Measurements from ENCODE around the gene CASP8. TPM values are rescaled to one million over a fixed set of nuclear protein-coding genes. Genes with fewer than 3 reads are reported as not detected.
"Not testable (repeated sequence)": the region's sequence is repeated elsewhere in the genome, so short reads cannot be mapped to it uniquely, and the experiment has no call there.

Gene CASP8
- total RNA-seq, 2 donors from 2014 or later, result 5.4 to 7.4 TPM

- no peak for ATAC-seq
- DNase-seq, result no peak
- intact Hi-C loops (cut with DNase I), result no loop called here
These were observed 3.4 kb downstream of the CASP8 start for GRCh38 chr2:201263779-201264178.

DNA sequence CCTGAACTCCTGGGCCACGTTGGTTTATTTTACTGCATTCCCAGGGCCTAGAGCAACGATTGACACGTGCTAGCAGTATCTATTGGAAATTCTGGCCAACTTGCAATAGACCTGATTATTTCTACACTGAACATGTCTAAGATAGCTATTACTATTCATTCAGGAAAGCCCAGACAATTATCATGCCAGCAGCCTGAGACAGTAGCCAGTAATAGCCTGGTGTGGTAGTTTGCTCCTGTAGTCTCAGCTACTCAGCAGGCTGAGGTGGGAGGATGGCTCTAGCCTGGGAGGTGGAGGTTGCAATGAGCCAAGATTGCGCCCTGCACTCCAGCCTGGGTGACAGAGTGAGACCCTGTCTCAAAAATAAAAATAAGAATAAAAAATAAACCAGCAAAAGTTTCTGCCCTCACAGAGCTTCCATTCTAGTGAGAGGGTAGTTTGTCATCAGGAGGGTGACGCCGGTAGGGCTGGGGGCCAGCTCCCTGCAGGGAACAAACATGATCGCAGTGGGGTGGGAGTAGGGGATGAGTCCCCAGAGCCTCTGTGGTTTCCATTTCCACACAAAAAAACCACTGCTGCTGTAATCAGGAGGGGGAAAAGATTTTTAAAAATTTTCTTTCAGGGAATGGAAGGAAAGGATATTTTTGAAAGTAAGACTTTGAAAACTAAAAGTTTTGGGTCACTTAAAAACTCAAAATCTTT lies 4.3 kb downstream of the CASP8 start:
- ATAC-seq, result no peak

GRCh38 chr2:201266629-201267028 lies 6.3 kb downstream of the CASP8 start:
- ATAC-seq (no peak), DNase-seq (no peak)
- intact Hi-C loops (cut with DNase I), result no loop called here

More for the DNA sequence above, 4.3 kb downstream of the CASP8 start:
- intact Hi-C loops (cut with DNase I), result no loop called here
- no peak for DNase-seq

- intact Hi-C loops (cut with DNase I), result no loop called here
- ATAC-seq, result no peak
- DNase-seq, result no peak
These were observed 7.1 kb downstream of the CASP8 start for GRCh38 chr2:201267278-201268030.

DNA sequence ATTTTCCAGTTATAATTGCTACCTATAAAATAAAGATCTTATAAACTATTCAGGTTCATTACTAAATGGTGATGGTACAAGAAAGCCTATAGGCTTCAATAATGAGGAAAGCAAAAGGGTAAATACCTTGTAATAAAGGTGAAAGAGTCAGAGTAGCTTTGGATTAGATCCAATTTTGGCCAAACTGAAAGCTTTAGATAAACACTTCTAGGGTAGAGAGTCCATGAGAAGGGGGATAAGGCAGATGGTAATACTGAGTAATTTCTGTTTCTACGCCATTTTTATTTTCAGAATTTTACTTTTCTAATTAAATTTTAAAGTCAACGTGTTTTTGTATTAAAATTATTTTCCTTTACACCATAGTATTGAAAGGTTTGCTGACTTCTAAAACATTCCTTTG lies 9.4 kb downstream of the CASP8 start:
- intact Hi-C loops (cut with DNase I), result no loop called here
- no peak for ATAC-seq

GRCh38 chr2:201270293-201271001 lies 10.1 kb downstream of the CASP8 start:
- no peak for DNase-seq
- intact Hi-C loops (cut with DNase I), result no loop called here
- no peak for ATAC-seq

More for the DNA sequence above, 9.4 kb downstream of the CASP8 start:
- DNase-seq, result no peak

DNA sequence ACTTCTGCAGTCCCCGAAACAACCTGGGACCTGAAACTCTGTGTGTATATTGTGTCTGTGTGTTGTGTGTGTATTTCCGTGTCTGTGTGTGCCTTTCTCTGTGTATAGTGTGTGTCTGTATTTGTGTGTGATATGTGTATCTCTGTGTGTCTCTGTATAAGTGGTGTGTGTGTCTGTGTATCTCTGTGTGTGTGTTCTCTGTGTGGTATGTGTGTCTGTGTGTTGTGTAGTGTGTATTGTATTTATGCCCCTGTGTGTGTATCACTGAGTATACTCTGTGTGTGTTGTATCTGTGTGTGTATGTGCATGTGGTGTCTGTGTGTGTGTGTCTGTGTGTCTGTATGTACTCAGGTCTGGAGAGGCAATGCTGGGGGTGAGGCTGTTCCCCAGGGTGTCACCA lies 11.6 kb downstream of the CASP8 start:
- DNase-seq (no peak), ATAC-seq (no peak)
- intact Hi-C loops (cut with DNase I), result no loop called here

DNA sequence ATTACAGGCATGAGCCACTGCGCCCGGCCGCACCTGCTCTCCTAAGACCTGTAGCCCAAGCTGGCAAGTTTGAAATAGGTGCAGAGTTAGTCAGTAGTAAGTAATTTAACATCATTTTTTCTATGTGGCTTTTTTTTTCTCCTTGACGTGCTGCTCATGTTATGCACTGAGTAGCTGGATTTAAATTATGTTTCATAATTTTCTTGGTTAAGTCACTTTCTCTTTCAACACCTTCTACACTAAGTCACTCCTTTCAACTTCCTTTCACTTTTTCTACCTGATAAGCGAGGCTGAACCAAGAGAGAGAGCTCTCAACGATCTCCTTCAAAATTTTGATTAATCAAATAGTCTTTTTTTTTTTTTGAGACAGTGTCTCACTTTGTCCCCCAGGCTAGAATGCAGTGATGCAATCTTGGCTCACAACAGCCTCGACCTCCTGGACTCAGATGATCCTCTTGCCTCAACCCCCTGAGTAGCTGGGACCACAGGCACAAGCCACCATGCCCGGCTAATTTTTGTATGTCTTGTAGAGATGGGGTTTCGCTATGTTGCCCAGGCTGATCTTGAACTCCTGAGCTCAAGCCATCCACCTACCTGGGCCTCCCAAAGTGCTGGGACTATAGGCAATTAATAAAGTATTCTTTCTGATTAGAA lies 13.1 kb downstream of the CASP8 start:
- intact Hi-C loops (cut with DNase I), result no loop called here

GRCh38 chr2:201275069-201275468 lies 14.7 kb downstream of the CASP8 start:
- ATAC-seq, result peak in 1 of 2 donors; percentile 52
- intact Hi-C loops (cut with DNase I), result no loop called here
- no peak for DNase-seq

More for the DNA sequence above, 13.1 kb downstream of the CASP8 start:
- no peak for DNase-seq
- peak in 1 of 2 donors; percentile 17 for ATAC-seq

GRCh38 chr2:201275990-201276389 lies 15.7 kb downstream of the CASP8 start:
- DNase-seq (no peak), ATAC-seq (no peak)
- intact Hi-C loops (cut with DNase I), result no loop called here

DNA sequence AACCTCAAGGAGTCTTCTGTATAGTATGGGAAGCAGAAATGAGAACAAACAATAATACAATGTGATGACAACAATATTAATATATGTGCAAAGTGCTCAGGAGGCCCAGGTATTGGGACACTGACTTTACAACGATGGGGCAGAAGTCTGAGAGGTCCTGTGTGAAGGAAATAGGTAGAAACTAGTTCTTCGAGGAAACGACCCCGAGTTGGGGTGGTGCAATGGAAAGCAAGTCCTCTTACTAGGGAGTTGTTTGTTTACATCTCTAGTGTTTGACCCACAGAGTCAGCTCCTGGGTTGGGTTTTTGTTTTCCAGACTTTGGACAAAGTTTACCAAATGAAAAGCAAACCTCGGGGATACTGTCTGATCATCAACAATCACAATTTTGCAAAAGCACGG lies 16.2 kb downstream of the CASP8 start:
- ATAC-seq, result no peak
- intact Hi-C loops (cut with DNase I), result no loop called here
- DNase-seq, result no peak

DNA sequence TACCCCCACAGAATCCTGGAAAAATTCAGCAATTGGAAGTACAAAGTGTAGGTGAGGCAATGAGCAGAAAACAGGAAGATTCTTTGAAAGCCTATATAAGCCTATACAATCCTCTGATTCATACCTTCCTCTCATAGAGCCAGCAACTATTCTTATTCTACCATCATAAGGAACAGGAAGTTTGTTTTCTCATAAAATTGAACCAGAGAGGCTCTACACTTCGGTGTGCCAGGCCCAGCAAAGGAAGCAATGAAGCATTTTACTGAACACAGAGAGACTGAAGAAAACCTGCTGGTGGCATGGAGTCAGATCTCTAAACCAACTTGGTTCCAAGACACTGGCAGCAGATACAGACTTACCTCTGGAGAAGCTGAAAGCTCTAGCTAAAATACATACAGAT lies 18.7 kb downstream of the CASP8 start:
- DNase-seq (no peak), ATAC-seq (no peak)
- intact Hi-C loops (cut with DNase I), result no loop called here

- DNase-seq (no peak), ATAC-seq (no peak)
- intact Hi-C loops (cut with DNase I), result no loop called here
These were observed 20.1 kb downstream of the CASP8 start for GRCh38 chr2:201280191-201281040.

GRCh38 chr2:201285499-201285898 lies 25.2 kb downstream of the CASP8 start:
- intact Hi-C loops (cut with DNase I), result no loop called here

DNA sequence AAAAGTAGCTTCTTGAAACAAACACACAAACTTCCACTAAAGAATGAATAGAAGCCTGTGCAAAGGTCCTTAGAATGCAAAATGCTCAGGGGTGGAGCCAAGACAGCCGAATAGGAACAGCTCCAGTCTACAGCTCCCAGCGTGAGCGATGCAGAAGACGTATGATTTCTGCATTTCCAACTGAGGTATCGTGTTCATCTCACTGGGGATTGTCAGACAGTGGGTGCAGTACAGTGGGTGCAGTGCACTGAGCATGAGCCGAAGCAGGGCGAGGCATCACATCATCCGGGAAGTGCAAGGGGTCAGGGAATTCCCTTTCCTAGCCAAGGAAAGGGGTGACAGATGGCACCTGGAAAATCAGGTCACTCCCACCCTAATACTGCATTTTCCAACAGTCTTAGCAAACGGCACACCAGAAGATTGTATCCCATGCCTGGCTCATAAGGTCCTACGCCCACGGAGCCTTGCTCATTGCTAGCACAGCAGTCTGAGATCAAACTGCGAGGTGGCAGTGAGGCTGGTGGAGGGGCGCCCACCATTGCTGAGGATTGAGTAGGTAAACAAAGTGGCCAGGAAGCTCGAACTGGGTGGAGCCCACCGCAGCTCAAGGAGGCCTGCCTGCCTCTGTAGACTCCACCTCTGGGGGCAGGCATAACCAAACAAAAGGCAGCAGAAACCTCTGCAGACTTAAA lies 30.3 kb downstream of the CASP8 start:
- DNase-seq; intact Hi-C loops (cut with DNase I): not testable (repeated sequence)

More at GRCh38 chr2:201285499-201285898, 25.2 kb downstream of the CASP8 start:
- ATAC-seq (no peak), DNase-seq (no peak)

GRCh38 chr2:201298462-201299052 lies 38.2 kb downstream of the CASP8 start:
- DNase-seq (no peak), ATAC-seq (no peak)
- intact Hi-C loops (cut with DNase I), result no loop called here

More for the DNA sequence above, 30.3 kb downstream of the CASP8 start:
- not testable (repeated sequence) for ATAC-seq

- DNase-seq; ATAC-seq; intact Hi-C loops (cut with DNase I): not testable (repeated sequence)
These were observed 39.6 kb downstream of the CASP8 start for GRCh38 chr2:201299929-201300328.

DNA sequence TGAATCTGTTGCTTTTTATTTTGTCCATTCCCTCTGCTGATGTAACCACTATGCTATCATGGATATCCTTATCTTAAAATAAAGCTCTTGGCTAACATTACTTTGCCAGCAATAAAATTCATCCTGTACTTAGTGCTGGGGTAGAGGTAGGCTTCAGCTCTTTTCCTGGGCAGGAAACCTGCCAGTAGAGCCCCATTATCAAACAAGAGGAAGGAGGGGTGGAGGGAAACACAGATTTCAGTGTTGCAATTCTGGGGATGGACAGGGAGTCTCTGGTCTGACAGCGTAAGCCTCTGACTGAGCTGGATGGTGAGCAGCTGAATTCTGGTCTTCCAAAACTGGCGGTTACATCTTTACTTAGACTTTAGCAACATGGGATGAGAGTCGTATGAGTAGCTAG lies 47.5 kb downstream of the CASP8 start:
- DNase-seq, result no peak
- peak in 1 of 2 donors; percentile 19 for ATAC-seq
- intact Hi-C loops (cut with DNase I), result no loop called here
